Endothelial cell of umbilical vein (primary cell): ENCODE measurements around the gene ALKBH8. TPM values are rescaled to one million over a fixed set of nuclear protein-coding genes. Genes with fewer than 3 reads are reported as not detected.

Experiments
- BruUV-seq: library from RNA; stranded (reverse); fragments of 400-500 nt; replicated peaks from 2 replicates; lab custom pipeline; 2021; lab: Mats Ljungman, UMichigan
- CTCF ChIA-PET: fragments of 300-600, 350-600 bp; sonication (Branson Sonifier 250); formaldehyde crosslinking; loops from one replicate; lab custom pipeline; 2021; ENCODE audit warnings: antibody characterized with exemption, inconsistent platforms; lab: Charles Lee
- POLR2A ChIA-PET: fragments of 300-600, 350-600 bp; sonication (Branson Sonifier 250); formaldehyde crosslinking; loops from one replicate; lab custom pipeline; 2021; ENCODE audit warnings: antibody characterized with exemption, inconsistent platforms; lab: Charles Lee
- DNase-seq: peaks from one replicate; pipeline ENCODE4 v3.0.0-alpha.2; 2011; ENCODE audit warnings: low read depth, low spot score
- FAIRE-seq: peaks from 2 replicates; lab custom pipeline; 2011; peaks lifted over from hg19 to GRCh38; lab: Jason Lieb, UNC
- H2AFZ ChIP-seq: 2 replicates; pipeline ENCODE4 v1.6.0; 2012; ENCODE audit warnings: low read depth, low read length, control low read depth, inconsistent platforms
- H3K27ac ChIP-seq: 2 replicates; pipeline ENCODE4 v1.5.1; 2011; ENCODE audit warnings: low read depth, mild to moderate bottlenecking, control low read depth, low read length, moderate library complexity; ENCODE audit not compliant: insufficient read depth
- H3K27me3 ChIP-seq, 2 experiments: 2 replicates each; pipeline versions ENCODE4 v1.6.0 to v1.6.1; 2011; ENCODE audit warnings: low read length in 2 of 2, mixed read lengths in 1 of 2; ENCODE audit not compliant: control insufficient read depth in 2 of 2, insufficient read depth in 2 of 2
- H3K36me3 ChIP-seq, 2 experiments: 2 replicates in 1 of 2; 3 replicates in 1 of 2; pipeline ENCODE4 v1.5.1; 2011; ENCODE audit warnings: low read length in 2 of 2, mild to moderate bottlenecking in 1 of 2, moderate library complexity in 1 of 2; ENCODE audit not compliant: control insufficient read depth in 2 of 2, insufficient read depth in 2 of 2; ENCODE audit errors: extremely low read depth in 1 of 2
- H3K4me1 ChIP-seq: 3 replicates; pipeline ENCODE4 v1.5.1; 2011; ENCODE audit warnings: mild to moderate bottlenecking, low read length; ENCODE audit not compliant: control insufficient read depth, insufficient read depth; ENCODE audit errors: extremely low read depth
- H3K4me2 ChIP-seq: 2 replicates; pipeline ENCODE4 v1.6.1; 2011; ENCODE audit warnings: low read length, control low read depth, mixed read lengths; ENCODE audit not compliant: insufficient read depth
- H3K4me3 ChIP-seq, 3 experiments: fragments of 200-600 bp in 1 of 3; sonication (generic), shearing (Covaris generic) in 1 of 3; replicated peaks in 1 of 3; 2 replicates each; pipeline ENCODE4 v1.5.1; 2011 to 2016; ENCODE audit warnings: control low read depth in 3 of 3, low read length in 3 of 3, mild to moderate bottlenecking in 2 of 3, inconsistent platforms in 1 of 3, low read depth in 1 of 3, moderate library complexity in 1 of 3; ENCODE audit not compliant: insufficient read depth in 1 of 3
- H3K79me2 ChIP-seq: 2 replicates; pipeline ENCODE4 v1.6.0; 2012; ENCODE audit warnings: low read length, inconsistent platforms; ENCODE audit not compliant: control insufficient read depth, insufficient read depth
- H3K9ac ChIP-seq: replicated peaks from 2 replicates; pipeline ENCODE3; 2011; ENCODE audit warnings: low read length, control low read depth; ENCODE audit not compliant: insufficient read depth; ENCODE audit errors: extremely low read depth
- H3K9me1 ChIP-seq: replicated peaks from 3 replicates; pipeline ENCODE4 v1.6.0; 2011; ENCODE audit warnings: mild to moderate bottlenecking, low read length; ENCODE audit not compliant: control insufficient read depth, insufficient read depth; ENCODE audit errors: extremely low read depth
- H3K9me3 ChIP-seq: replicated peaks from 2 replicates; pipeline ENCODE4 v1.5.1; 2012; ENCODE audit warnings: low read length, inconsistent platforms; ENCODE audit not compliant: control insufficient read depth, insufficient read depth
- H4K20me1 ChIP-seq: replicated peaks from 2 replicates; pipeline ENCODE3; 2011; ENCODE audit warnings: mild to moderate bottlenecking, low read length; ENCODE audit not compliant: control insufficient read depth, insufficient read depth; ENCODE audit errors: extremely low read depth
- CTCF ChIP-seq, 2 donors: IDR thresholded peaks; 1 replicate in 1 of 2; 2 replicates in 1 of 2; pipeline ENCODE4 v1.5.1; 2011; ENCODE audit warnings: low read length in 2 of 2, mild to moderate bottlenecking in 2 of 2, moderate library complexity in 2 of 2, control low read depth in 1 of 2, inconsistent platforms in 1 of 2, low read depth in 1 of 2; ENCODE audit not compliant: insufficient read depth in 1 of 2; ENCODE audit errors: extremely low read depth in 1 of 2
- EZH2 ChIP-seq: IDR thresholded peaks from 2 replicates; pipeline ENCODE4 v1.6.1; 2012; ENCODE audit warnings: borderline replicate concordance, low read depth, mild to moderate bottlenecking, moderate library complexity, low read length, inconsistent platforms; ENCODE audit not compliant: severe bottlenecking
- FOS ChIP-seq: IDR thresholded peaks from 2 replicates; pipeline ENCODE4 v1.6.1; 2011; ENCODE audit warnings: mild to moderate bottlenecking, low read length, moderate library complexity, borderline replicate concordance; ENCODE audit not compliant: insufficient read depth
- GATA2 ChIP-seq: IDR thresholded peaks from 2 replicates; pipeline ENCODE4 v1.7.0; 2011; ENCODE audit warnings: low read depth, mild to moderate bottlenecking, moderate library complexity, mixed read lengths, low read length; ENCODE audit not compliant: insufficient read length, insufficient read depth
- JUN ChIP-seq: IDR thresholded peaks from 2 replicates; pipeline ENCODE4 v1.6.1; 2011; ENCODE audit warnings: borderline replicate concordance, low read depth; ENCODE audit not compliant: insufficient read length, insufficient read depth
- MAX ChIP-seq: IDR thresholded peaks from 2 replicates; pipeline ENCODE4 v1.6.1; 2011; ENCODE audit not compliant: insufficient read depth, insufficient read length
- POLR2A ChIP-seq: IDR thresholded peaks from 2 replicates; pipeline ENCODE4 v1.6.1; 2012; ENCODE audit warnings: low read depth, mild to moderate bottlenecking, control low read depth, low read length
- POLR2AphosphoS5 ChIP-seq: IDR thresholded peaks from 2 replicates; pipeline ENCODE4 v1.6.1; 2012; ENCODE audit warnings: low read depth, mild to moderate bottlenecking, control low read depth, low read length, moderate library complexity; ENCODE audit not compliant: insufficient read depth
- dilution Hi-C: fragments of 300-500 bp; cut with MboI; formaldehyde crosslinking; loops from one replicate; pipeline ENCODE4 v1.15.0; 2019; ENCODE audit warnings: low sequenced_read_pairs; ENCODE audit not compliant: extremely low pct_ligation_motif_present
- intact Hi-C: fragments of 100-400 bp; cut with micrococcal nuclease; formaldehyde crosslinking; loops from one replicate; pipeline ENCODE4 v1.10.0; 2022
- polyA plus RNA-seq, 4 experiments: library from polyadenylated mRNA; depleted of rRNA in 3 of 4; stranded (reverse) in 3 of 4; unstranded in 1 of 4; fragments of >200 nt; gene quantifications; 2 replicates each; pipeline versions ENCODE4 v1.2.1 to v1.2.3, GENCODE V29; 2011 to 2012; ENCODE audit warnings: missing spikeins in 1 of 4
- total RNA-seq: library from RNA; stranded (reverse); gene quantifications from 2 replicates; pipeline ENCODE4 v1.2.3, GENCODE V29; 2021

ALKBH8 gene
- total and polyA plus RNA-seq, 2 donors (not counting 3 experiments of a cell fraction or from before 2014, with no cell fraction given): 2.6 to 10.2 TPM

- Histone ChIP-seq H3K79me2 (peaks cover 15% of the 10 kb centered on the region), H3K4me3 (peak within 1 kb of the TSS; percentile 76 to 97 (median 93)), H3K36me3 (peaks cover 0 to 9% of the 10 kb centered on the region in 2 experiments), H3K9me3 (no peaks in the 10 kb centered on the region), H3K9me1 (no peaks in the 10 kb centered on the region), H3K9ac (peak within 1 kb of the TSS; percentile 76), H3K4me1 (peaks cover 10% of the 10 kb centered on the region), H3K27me3 (no peaks in the 10 kb centered on the region), H3K4me2 (peak within 1 kb of the TSS; percentile 88), H4K20me1 (no peaks in the 10 kb centered on the region), H2AFZ (peak within 1 kb of the TSS; percentile 92), H3K27ac (no peak within 1 kb of the TSS)
- peak; percentile 83 for FAIRE-seq
- TSS peak; percentile 87 for BruUV-seq
- intact Hi-C loops: no loop called here
- DNase-seq: peak; percentile 95
- ChIA-PET POLR2A (no interaction called here), CTCF (interaction anchor here (0.8 to 1.6 kb wide), 5 partner anchors 10 to 551 kb away, joined by 3 to 7 read pairs (median 3); partner anchors contain the start of gene CUL5)
- TF ChIP-seq POLR2AphosphoS5 (peak; percentile 72), JUN (no peak), CTCF (IDR thresholded peaks at IDR 0.05; ENCODE audit: extremely low read depth in 1 of 2, insufficient read depth in 1 of 2, low read depth in 1 of 2, low read length in 2 of 2) (no peak), MAX (no peak), EZH2 (no peak), POLR2A (peak; percentile 93), FOS (no peak), GATA2 (no peak)
- dilution Hi-C loops: no loop called here
Measured at GRCh38 chr11:107457558-107458271, 107.8 kb downstream of the ALKBH8 start, which contains the start of gene CWF19L2. TSS of gene CWF19L2 (minus strand) at chr11:107457825. CDS start at chr11:107457816, 9 bp downstream.
